C4-2B (cell line): Measurements from ENCODE around the gene PLK2.

Experiments
- H3K27ac ChIP-seq: fragments of 450-650 bp; 2 replicates; pipeline ENCODE4 v1.5.1; 2017
- CTCF ChIP-seq: fragments of 450-650 bp; conservative IDR thresholded peaks from 2 replicates; pipeline ENCODE4 v1.5.1; 2017; ENCODE audit warnings: mild to moderate bottlenecking
- ZFX ChIP-seq: fragments of 450-650 bp; IDR thresholded peaks from 2 replicates; pipeline ENCODE4 v1.6.1; 2017

The PLK2 gene

GRCh38 chr5:58404734-58405133, 55.2 kb downstream of the PLK2 start:
- H3K27ac ChIP-seq = no peak overlapping the region
- TF ChIP-seq ZFX (no peak), CTCF (no peak)
